ENCODE results near the gene MAP3K12.

GRCh38 chr12:53510181-53510812 is 11.0 kb upstream of the MAP3K12 start:
- TF ChIP-seq CTCF (conservative IDR thresholded peaks at IDR 0.05; ENCODE audit: low read length) (no peak), EZH2phosphoT487 (IDR thresholded peaks at IDR 0.05; ENCODE audit: borderline replicate concordance, low read depth, low read length) (no peak)
